ENCODE measurements around the gene SCO2. TPM values are rescaled to one million over a fixed set of nuclear protein-coding genes. Genes with fewer than 3 reads are reported as not detected.
A peak's percentile ranks its signal among the peaks of the same experiment; 100 is the strongest.

The SCO2 gene
- total and polyA plus RNA-seq, 2 of the 13 experiments (the other 11 are each of a cell fraction or from before 2014, with no cell fraction given): 0.32 to 3.7 TPM

GRCh38 chr22:50525858-50526107, 385 bp upstream of the SCO2 start (continued):
- TF ChIP-seq SMAD9 (CRISPR knock-in tag; IDR thresholded peaks at IDR 0.05) (no peak), ERF (CRISPR knock-in tag; IDR thresholded peaks at IDR 0.05) (no peak; the same call in 1 of the 2 replicates), ZNF768 (CRISPR knock-in tag; IDR thresholded peaks at IDR 0.05) (no peak), ARID4A (CRISPR knock-in tag; IDR thresholded peaks at IDR 0.05; ENCODE audit: borderline replicate concordance) (0 out of 2 replicates have a peak, but pooled peaks have one; percentile 1), CEBPB (IDR thresholded peaks at IDR 0.05; ENCODE audit: borderline replicate concordance, low read depth, low read length) (no peak), ZFX (CRISPR knock-in tag; IDR thresholded peaks at IDR 0.05; ENCODE audit: low read depth) (no peak), EZH2 (conservative IDR thresholded peaks at IDR 0.05; ENCODE audit: low read depth, low read length) (no peak), ZNF510 (CRISPR knock-in tag; IDR thresholded peaks at IDR 0.05; ENCODE audit: low read depth) (no peak), ZFP82 (CRISPR knock-in tag; IDR thresholded peaks at IDR 0.05; ENCODE audit: borderline replicate concordance) (peak; percentile 76; the same call in 1 of the 2 replicates), PHF5A (CRISPR knock-in tag; IDR thresholded peaks at IDR 0.05; ENCODE audit: low read depth, unreplicated experiment) (no peak), ZNF879 (CRISPR knock-in tag; IDR thresholded peaks at IDR 0.05) (no peak), ZNF383 (CRISPR knock-in tag; IDR thresholded peaks at IDR 0.05; ENCODE audit: borderline replicate concordance) (no peak), HNF4A (CRISPR knock-in tag; IDR thresholded peaks at IDR 0.05) (no peak), HBP1 (CRISPR knock-in tag; IDR thresholded peaks at IDR 0.05; ENCODE audit: low read depth) (no peak), RBAK (CRISPR knock-in tag; IDR thresholded peaks at IDR 0.05) (no peak), ZNF225 (CRISPR knock-in tag; IDR thresholded peaks at IDR 0.05) (no peak), MEIS2 (CRISPR knock-in tag; IDR thresholded peaks at IDR 0.05) (no peak), STAT6 (CRISPR knock-in tag; IDR thresholded peaks at IDR 0.05; ENCODE audit: borderline replicate concordance) (no peak), ZNF432 (CRISPR knock-in tag; IDR thresholded peaks at IDR 0.05; ENCODE audit: borderline replicate concordance) (no peak), TBP (CRISPR knock-in tag; IDR thresholded peaks at IDR 0.05) (no peak), ZC3H4 (CRISPR knock-in tag; IDR thresholded peaks at IDR 0.05; ENCODE audit: borderline replicate concordance) (no peak), SALL1 (CRISPR knock-in tag; IDR thresholded peaks at IDR 0.05) (0 out of 2 replicates have a peak, but pooled peaks have one; percentile 4), KMT2A (CRISPR knock-in tag; IDR thresholded peaks at IDR 0.05) (no peak), GATAD1 (CRISPR knock-in tag; IDR thresholded peaks at IDR 0.05) (no peak), ZNF644 (CRISPR knock-in tag; IDR thresholded peaks at IDR 0.05; ENCODE audit: low read depth) (no peak), TEAD2 (CRISPR knock-in tag; IDR thresholded peaks at IDR 0.05) (no peak), TGIF2 (CRISPR knock-in tag; IDR thresholded peaks at IDR 0.05) (no peak)

Data from HepG2 (cell line).